Measurements from ENCODE around the gene TJP1. TPM values are rescaled to one million over a fixed set of nuclear protein-coding genes. Genes with fewer than 3 reads are reported as not detected.

TJP1 gene
- total RNA-seq, 1 experiment from 2014 or later: 129 TPM

GRCh38 chr15:29724026-29724425, 98.2 kb downstream of the TJP1 start (continued):
- TF ChIP-seq ZSCAN18 (CRISPR knock-in tag; IDR thresholded peaks at IDR 0.05): no peak
- TF ChIP-seq, protein P1, sequence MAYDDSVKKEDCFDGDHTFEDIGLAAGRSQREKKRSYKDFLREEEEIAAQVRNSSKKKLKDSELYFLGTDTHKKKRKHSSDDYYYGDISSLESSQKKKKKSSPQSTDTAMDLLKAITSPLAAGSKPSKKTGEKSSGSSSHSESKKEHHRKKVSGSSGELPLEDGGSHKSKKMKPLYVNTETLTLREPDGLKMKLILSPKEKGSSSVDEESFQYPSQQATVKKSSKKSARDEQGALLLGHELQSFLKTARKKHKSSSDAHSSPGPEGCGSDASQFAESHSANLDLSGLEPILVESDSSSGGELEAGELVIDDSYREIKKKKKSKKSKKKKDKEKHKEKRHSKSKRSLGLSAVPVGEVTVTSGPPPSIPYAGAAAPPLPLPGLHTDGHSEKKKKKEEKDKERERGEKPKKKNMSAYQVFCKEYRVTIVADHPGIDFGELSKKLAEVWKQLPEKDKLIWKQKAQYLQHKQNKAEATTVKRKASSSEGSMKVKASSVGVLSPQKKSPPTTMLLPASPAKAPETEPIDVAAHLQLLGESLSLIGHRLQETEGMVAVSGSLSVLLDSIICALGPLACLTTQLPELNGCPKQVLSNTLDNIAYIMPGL (CRISPR knock-in tag; IDR thresholded peaks at IDR 0.05): no peak

DNA sequence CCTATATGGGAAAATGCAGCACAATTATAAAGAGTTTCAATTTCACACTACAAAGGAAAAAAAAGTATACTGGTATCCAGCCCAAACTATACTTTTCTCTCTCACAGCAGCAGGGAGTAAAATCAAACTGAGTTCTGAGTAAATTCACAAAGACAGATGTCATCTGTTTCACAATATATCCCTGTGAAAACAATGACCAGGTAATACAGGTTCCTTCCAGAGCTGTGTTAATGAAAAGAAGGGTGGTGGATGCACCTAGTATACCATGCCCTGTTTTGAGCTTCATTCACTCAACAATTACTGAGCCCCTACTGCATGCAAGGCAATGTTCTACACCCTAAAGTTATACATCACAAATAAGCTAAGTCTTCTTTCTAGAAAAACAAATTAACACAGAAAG, 108.5 kb downstream of the TJP1 start:
- H3K9me3 Mint-ChIP-seq: no peaks in the 10 kb centered on the region
- H3K4me3 Mint-ChIP-seq: no peak overlapping the region
- DNase-seq (ENCODE audit: low spot score) (no peak), ATAC-seq (no peak)
- H3K4me1 Mint-ChIP-seq: no peaks in the 10 kb centered on the region
- CTCF ChIA-PET: interaction anchor here (3.3 kb wide), 1 partner anchor 212 kb away, joined by 13 read pairs; no protein-coding TSS in a partner anchor
- POLR2A ChIA-PET: no interaction called here
- H3K36me3 Mint-ChIP-seq: peaks cover 84% of the 10 kb centered on the region
- H3K27ac Mint-ChIP-seq: no peak overlapping the region
- TF ChIP-seq, protein P2, sequence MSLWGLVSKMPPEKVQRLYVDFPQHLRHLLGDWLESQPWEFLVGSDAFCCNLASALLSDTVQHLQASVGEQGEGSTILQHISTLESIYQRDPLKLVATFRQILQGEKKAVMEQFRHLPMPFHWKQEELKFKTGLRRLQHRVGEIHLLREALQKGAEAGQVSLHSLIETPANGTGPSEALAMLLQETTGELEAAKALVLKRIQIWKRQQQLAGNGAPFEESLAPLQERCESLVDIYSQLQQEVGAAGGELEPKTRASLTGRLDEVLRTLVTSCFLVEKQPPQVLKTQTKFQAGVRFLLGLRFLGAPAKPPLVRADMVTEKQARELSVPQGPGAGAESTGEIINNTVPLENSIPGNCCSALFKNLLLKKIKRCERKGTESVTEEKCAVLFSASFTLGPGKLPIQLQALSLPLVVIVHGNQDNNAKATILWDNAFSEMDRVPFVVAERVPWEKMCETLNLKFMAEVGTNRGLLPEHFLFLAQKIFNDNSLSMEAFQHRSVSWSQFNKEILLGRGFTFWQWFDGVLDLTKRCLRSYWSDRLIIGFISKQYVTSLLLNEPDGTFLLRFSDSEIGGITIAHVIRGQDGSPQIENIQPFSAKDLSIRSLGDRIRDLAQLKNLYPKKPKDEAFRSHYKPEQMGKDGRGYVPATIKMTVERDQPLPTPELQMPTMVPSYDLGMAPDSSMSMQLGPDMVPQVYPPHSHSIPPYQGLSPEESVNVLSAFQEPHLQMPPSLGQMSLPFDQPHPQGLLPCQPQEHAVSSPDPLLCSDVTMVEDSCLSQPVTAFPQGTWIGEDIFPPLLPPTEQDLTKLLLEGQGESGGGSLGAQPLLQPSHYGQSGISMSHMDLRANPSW (CRISPR knock-in tag; conservative IDR thresholded peaks at IDR 0.05; ENCODE audit: low read depth): no peak
- TF ChIP-seq PRDM15 (CRISPR knock-in tag; IDR thresholded peaks at IDR 0.05) (no peak), ZNF138 (CRISPR knock-in tag; conservative IDR thresholded peaks at IDR 0.05) (no peak), FOXK1 (CRISPR knock-in tag; IDR thresholded peaks at IDR 0.05) (no peak), NFE2L1 (CRISPR knock-in tag; IDR thresholded peaks at IDR 0.05) (no peak)
- TF ChIP-seq, protein P3, sequence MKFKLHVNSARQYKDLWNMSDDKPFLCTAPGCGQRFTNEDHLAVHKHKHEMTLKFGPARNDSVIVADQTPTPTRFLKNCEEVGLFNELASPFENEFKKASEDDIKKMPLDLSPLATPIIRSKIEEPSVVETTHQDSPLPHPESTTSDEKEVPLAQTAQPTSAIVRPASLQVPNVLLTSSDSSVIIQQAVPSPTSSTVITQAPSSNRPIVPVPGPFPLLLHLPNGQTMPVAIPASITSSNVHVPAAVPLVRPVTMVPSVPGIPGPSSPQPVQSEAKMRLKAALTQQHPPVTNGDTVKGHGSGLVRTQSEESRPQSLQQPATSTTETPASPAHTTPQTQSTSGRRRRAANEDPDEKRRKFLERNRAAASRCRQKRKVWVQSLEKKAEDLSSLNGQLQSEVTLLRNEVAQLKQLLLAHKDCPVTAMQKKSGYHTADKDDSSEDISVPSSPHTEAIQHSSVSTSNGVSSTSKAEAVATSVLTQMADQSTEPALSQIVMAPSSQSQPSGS (CRISPR knock-in tag; IDR thresholded peaks at IDR 0.05; ENCODE audit: borderline replicate concordance, low read depth): no peak
- H3K27me3 Mint-ChIP-seq (ENCODE audit: low read depth): no peaks in the 10 kb centered on the region

- CTCF ChIA-PET: interaction anchor here (0.6 to 3.3 kb wide), 3 partner anchors 214 to 752 kb away, joined by 3 to 13 read pairs (median 3); no protein-coding TSS in a partner anchor
These were observed 110.0 kb downstream of the TJP1 start for GRCh38 chr15:29712149-29712885.

More at GRCh38 chr15:29712149-29712885, 110.0 kb downstream of the TJP1 start:
- H3K9me3 Mint-ChIP-seq: no peaks in the 10 kb centered on the region
- H3K27me3 Mint-ChIP-seq (ENCODE audit: low read depth): no peaks in the 10 kb centered on the region
- no peak for TF ChIP-seq NR1H2 (CRISPR knock-in tag; IDR thresholded peaks at IDR 0.05)
- no peak overlapping the region for H3K4me3 Mint-ChIP-seq
- DNase-seq (ENCODE audit: low spot score) (no peak), ATAC-seq (no peak)
- peaks cover 82% of the 10 kb centered on the region for H3K36me3 Mint-ChIP-seq
- H3K4me1 Mint-ChIP-seq: no peaks in the 10 kb centered on the region
- POLR2A ChIA-PET: no interaction called here
- no peak overlapping the region for H3K27ac Mint-ChIP-seq
